GM12872 (cell line): ENCODE data around the gene MED6.

Experiments used
- CTCF ChIP-seq: IDR thresholded peaks from 3 replicates; pipeline ENCODE4 v1.5.1; 2011; ENCODE audit warnings: low read depth, mild to moderate bottlenecking, low read length, moderate library complexity; ENCODE audit not compliant: insufficient read depth

Gene MED6, protein sequence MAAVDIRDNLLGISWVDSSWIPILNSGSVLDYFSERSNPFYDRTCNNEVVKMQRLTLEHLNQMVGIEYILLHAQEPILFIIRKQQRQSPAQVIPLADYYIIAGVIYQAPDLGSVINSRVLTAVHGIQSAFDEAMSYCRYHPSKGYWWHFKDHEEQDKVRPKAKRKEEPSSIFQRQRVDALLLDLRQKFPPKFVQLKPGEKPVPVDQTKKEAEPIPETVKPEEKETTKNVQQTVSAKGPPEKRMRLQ

GRCh38 chr14:70600382-70601157 is at the start of gene MED6:
MED6 (minus strand) TSS chr14:70600655; CDS start chr14:70600637, 18 bp downstream.
- TF ChIP-seq CTCF, result no peak

DNA sequence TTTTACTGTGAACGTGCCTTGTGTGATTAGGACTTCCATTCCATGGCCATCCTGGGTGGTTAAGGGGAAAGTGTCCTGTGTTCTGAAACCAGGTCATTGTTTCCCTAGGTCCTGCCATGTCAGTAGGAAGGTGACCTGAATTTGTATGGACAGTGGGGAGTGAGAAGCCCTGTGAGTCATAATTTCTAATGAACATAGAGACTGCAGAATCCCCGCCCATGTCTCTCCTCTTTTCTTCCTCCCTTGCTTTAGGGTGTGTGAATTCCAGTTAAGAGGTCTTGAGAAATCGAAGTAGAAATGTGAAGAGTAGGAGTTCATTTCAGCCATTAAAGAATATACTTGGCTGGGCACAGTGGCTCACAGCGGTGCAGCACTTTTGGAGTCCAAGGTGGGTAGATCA is 49.3 kb upstream of the MED6 start:
- no peak for TF ChIP-seq CTCF

GRCh38 chr14:70648346-70648745 is 47.9 kb upstream of the MED6 start:
- no peak for TF ChIP-seq CTCF

- no peak for TF ChIP-seq CTCF
These were observed 46.2 kb upstream of the MED6 start for GRCh38 chr14:70646705-70647104.

DNA sequence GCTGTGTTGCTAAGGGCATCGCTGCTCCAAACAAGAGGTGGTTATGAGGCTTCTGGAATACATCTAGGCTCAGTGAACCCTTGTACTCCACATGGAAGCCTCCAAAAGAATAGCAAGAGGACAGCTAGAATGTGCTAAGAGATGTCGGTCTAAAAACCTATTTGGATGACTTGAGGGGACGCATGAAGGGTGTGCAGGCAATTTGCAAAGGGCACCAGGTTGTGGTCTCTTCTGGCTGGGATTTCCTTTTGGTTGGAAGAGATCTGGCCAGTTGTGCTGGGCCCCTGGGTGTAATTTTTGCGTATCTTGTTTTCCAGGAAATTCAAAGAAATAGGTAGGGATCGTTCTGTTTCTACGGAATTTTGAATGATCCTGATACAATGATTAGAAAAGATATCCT is 45.4 kb upstream of the MED6 start:
- TF ChIP-seq CTCF, result no peak

GRCh38 chr14:70643967-70644366 is 43.5 kb upstream of the MED6 start:
- no peak for TF ChIP-seq CTCF

DNA sequence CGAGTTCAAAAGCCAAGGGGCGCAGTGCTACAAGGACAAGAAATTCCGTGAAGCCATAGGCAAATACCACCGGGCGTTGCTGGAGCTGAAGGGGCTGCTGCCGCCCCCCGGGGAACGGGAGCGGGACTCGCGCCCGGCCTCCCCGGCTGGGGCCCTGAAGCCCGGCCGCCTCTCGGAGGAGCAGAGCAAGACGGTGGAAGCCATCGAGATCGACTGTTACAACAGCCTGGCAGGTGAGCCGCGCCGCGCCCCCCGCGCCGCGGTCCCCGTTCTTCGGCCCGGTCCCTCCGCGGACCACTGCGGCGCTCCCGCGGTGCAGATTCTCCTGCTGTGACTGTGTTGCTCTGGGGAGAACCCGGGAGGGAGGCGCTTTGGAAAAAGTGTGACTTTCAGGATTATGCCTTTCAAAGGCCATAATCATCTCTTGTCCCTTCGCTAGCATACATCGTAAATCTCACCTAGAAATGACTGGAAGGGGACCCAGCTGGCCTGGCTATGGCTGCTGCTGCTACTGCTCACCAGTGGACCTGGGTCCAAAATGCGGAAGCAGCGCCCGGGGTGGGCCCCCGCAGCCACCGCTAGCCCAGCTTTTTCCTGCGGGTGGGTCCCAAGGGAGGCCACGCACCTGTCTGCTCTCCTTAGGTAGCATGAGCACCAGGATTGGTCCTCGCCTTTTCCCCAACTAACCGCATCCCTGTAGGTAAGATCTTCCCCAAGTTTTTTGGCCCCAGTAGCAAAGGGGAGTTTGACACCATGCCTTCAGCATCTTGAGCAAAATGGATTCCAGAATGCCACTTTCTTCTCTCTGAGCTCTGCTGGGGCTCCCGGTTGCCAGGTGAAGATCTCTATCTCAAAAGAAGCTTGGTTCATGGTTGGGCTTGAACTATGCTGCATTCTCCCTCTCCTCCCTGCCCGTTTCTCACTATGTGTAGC is 42.1 kb upstream of the MED6 start:
- no peak for TF ChIP-seq CTCF
